ENCODE data around the gene RASL10B. TPM values are rescaled to one million over a fixed set of nuclear protein-coding genes. Genes with fewer than 3 reads are reported as not detected.
"Not testable (repeated sequence)": the region's sequence is repeated elsewhere in the genome, so short reads cannot be mapped to it uniquely, and the experiment has no call there.

RASL10B gene
- total RNA-seq, 6 experiments from 2014 or later, result 0.31 to 2.8 (median 2.3) TPM

- Histone ChIP-seq H3K9me3 (no peaks in the 10 kb centered on the region), H3K4me3 (no peak overlapping the region), H3K27me3 (no peaks in the 10 kb centered on the region), H3K36me3 (no peaks in the 10 kb centered on the region), H3K4me1 (no peaks in the 10 kb centered on the region), H3K27ac (no peak overlapping the region)
- no peak for TF ChIP-seq POLR2A (IDR thresholded peaks at IDR 0.05)
- no peak for TF ChIP-seq CTCF (IDR thresholded peaks at IDR 0.05)
- WGBS (ENCODE audit: insufficient coverage, low coverage, low lambda C conversion rate, missing lambda C conversion rate), result 88% methylated on average over 5 of the region's 5 CpGs
- ATAC-seq (no peak), DNase-seq (no peak)
- intact Hi-C loops (cut with DNase I), result no loop called here
Measured at GRCh38 chr17:35701491-35701890, 29.9 kb upstream of the RASL10B start.

GRCh38 chr17:35703308-35703707, 28.1 kb upstream of the RASL10B start:
- H3K9me3 ChIP-seq; intact Hi-C loops (cut with DNase I); H3K36me3 ChIP-seq; H3K4me3 ChIP-seq; H3K27me3 ChIP-seq; H3K27ac ChIP-seq; H3K4me1 ChIP-seq; ATAC-seq; DNase-seq: not testable (repeated sequence)
- 100% methylated on average over 2 of the region's 2 CpGs for WGBS (ENCODE audit: insufficient coverage, low coverage, low lambda C conversion rate, missing lambda C conversion rate)

GRCh38 chr17:35705230-35705629, 26.2 kb upstream of the RASL10B start:
- Histone ChIP-seq H3K4me1 (peaks cover 0 to 17% (median 2%) of the 10 kb centered on the region in 4 donors), H3K27me3 (no peaks in the 10 kb centered on the region), H3K9me3 (no peaks in the 10 kb centered on the region), H3K36me3 (no peaks in the 10 kb centered on the region), H3K4me3 (no peak overlapping the region), H3K27ac (no peak overlapping the region)
- DNase-seq (no peak), ATAC-seq (no peak)
- intact Hi-C loops (cut with DNase I), result no loop called here
- WGBS (ENCODE audit: insufficient coverage, low coverage, low lambda C conversion rate, missing lambda C conversion rate), result 100% methylated on average over 1 of the region's 1 CpG
- TF ChIP-seq CTCF (IDR thresholded peaks at IDR 0.05), result no peak
- TF ChIP-seq POLR2A (IDR thresholded peaks at IDR 0.05), result no peak

GRCh38 chr17:35705705-35706104, 25.7 kb upstream of the RASL10B start:
- intact Hi-C loops (cut with DNase I), result no loop called here
- DNase-seq, result no peak
- Histone ChIP-seq H3K27ac (no peak overlapping the region), H3K36me3 (no peaks in the 10 kb centered on the region), H3K4me3 (no peak overlapping the region), H3K27me3 (no peaks in the 10 kb centered on the region), H3K9me3 (no peaks in the 10 kb centered on the region), H3K4me1 (peaks cover 0 to 19% (median 2%) of the 10 kb centered on the region in 4 donors)
- TF ChIP-seq CTCF (IDR thresholded peaks at IDR 0.05) (no peak), POLR2A (IDR thresholded peaks at IDR 0.05) (no peak)
- 75% methylated on average over 5 of the region's 5 CpGs for WGBS (ENCODE audit: insufficient coverage, low coverage, low lambda C conversion rate, missing lambda C conversion rate)
- no peak for ATAC-seq

- Histone ChIP-seq H3K36me3 (no peaks in the 10 kb centered on the region), H3K9me3 (no peaks in the 10 kb centered on the region), H3K4me3 (no peak overlapping the region), H3K27me3 (no peaks in the 10 kb centered on the region), H3K27ac (no peak overlapping the region), H3K4me1 (peaks cover 0 to 31% (median 9%) of the 10 kb centered on the region in 4 donors)
- TF ChIP-seq CTCF (IDR thresholded peaks at IDR 0.05) (no peak), POLR2A (IDR thresholded peaks at IDR 0.05) (no peak)
- no peak for ATAC-seq
- WGBS (ENCODE audit: insufficient coverage, low coverage, low lambda C conversion rate, missing lambda C conversion rate), result 76% methylated on average over 3 of the region's 3 CpGs
- DNase-seq, result no peak
- intact Hi-C loops (cut with DNase I), result no loop called here
Measured at GRCh38 chr17:35708149-35708548, 23.3 kb upstream of the RASL10B start.
